Stimulated activated naive CD4-positive, alpha-beta T cell treated with Interleukin-2 at 50 U/mL for 16 hours (primary cell): Measurements from ENCODE around the gene DPYD.

Experiments used
- DNase-seq: peaks from one replicate; lab custom pipeline; 2025; lab: John Stamatoyannopoulos, UW

Gene DPYD

GRCh38 chr1:97837161-97837560 is 83.7 kb downstream of the DPYD start:
- no peak for DNase-seq

- DNase-seq: no peak
Observed at GRCh38 chr1:97834899-97835298, 85.9 kb downstream of the DPYD start.

GRCh38 chr1:97833881-97834280 is 87.0 kb downstream of the DPYD start:
- no peak for DNase-seq

DNA sequence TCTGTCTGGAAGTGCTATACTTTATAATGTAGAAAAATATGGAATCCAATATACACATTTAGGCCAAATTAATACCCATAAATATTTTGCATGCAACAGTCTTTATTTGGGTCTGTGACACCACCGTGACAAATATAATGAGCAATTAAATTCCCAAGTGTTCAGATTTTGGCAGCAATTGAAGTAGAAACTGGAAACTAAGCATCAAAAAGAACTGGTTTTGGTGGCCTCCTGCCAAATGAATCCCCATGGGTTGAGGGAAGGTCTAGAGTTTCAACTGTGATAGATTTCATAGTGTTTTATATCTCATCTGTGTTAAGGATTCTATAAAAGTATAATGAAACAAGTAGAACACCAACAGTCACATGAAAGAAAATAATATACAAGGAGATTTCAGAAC is 88.4 kb downstream of the DPYD start:
- DNase-seq: no peak

- no peak for DNase-seq
Observed at GRCh38 chr1:97827887-97828286, 92.9 kb downstream of the DPYD start.

DNA sequence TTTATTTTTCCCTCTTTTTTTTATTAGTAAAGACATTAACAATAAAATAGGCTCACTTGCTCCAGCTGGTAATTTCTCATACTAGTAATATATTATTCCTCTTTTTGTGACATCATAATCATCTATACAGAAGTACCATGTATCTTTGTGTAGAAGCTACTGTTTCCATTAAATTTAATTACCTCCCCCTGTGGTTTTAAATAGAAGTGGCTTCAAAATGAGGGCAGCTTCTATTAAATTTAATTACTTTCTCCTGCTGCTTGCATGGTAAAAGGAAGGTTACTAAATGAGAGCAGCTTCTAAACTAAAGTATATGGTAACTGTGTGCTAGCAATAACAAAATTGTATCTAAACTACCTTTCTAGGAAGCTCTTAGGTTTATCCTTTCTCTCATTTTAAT is 94.0 kb downstream of the DPYD start:
- no peak for DNase-seq

DNA sequence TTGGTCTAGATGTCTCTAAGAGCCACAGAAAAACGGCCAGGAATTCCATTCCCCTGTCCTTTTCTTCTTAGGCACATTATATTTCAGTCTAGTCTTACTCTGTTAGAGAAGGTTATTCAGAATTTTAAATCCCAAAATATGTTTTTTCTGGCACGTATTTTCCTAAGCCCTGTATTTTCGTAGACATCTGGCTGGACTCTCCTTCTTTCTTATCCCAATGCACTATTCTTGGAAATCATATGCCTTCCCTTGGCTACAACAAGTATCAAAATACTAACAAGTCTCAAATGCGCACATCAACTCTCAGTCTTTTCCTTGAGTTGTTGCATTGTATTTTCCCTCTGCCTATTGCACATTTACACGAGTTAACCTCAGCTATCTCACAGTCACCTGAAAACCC is 96.2 kb downstream of the DPYD start:
- DNase-seq: no peak

GRCh38 chr1:97824200-97824599 is 96.6 kb downstream of the DPYD start:
- DNase-seq: no peak

GRCh38 chr1:97820470-97821188 is 100.2 kb downstream of the DPYD start:
- no peak for DNase-seq

GRCh38 chr1:97816927-97817326 is 103.9 kb downstream of the DPYD start:
- no peak for DNase-seq

- DNase-seq: no peak
Observed at GRCh38 chr1:97814804-97815203, 106.0 kb downstream of the DPYD start.

DNA sequence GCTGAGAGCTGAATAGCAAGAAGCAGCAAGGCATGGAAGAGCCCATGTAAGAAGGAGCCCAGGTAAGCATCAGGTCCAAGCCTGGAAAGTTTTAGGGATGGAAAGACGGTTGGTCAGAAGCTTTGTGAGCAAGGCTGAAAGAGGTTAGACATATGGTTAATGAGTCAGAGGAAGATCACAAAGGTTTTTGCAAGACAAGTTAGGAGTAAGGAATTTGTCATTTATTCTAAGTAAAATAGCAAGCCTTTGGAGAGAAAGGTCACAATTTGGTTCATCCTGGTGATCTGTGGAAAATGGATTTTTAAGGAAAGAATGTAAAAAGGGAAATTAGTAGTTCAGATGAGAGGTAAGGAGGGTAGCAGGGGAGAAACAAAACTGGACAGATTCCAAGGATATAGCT is 106.7 kb downstream of the DPYD start:
- no peak for DNase-seq

DNA sequence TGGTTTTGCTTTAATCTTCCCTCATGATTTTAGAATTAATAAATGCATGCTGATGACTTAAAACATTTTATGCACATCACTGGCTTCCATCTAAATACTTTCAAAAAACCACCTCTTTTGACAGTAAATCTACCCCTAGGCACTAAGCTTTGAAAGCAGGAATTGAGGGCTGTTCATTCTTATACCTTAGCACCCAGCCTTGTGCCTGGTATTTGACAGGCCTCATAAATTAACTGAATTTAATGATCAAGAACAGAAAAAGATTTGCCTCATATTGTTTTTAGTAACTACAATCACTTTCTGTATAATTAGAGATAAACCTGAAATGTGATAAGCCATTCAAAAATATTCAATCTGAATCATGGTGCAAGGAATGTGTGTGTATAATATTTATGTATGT is 108.8 kb downstream of the DPYD start:
- no peak for DNase-seq

DNA sequence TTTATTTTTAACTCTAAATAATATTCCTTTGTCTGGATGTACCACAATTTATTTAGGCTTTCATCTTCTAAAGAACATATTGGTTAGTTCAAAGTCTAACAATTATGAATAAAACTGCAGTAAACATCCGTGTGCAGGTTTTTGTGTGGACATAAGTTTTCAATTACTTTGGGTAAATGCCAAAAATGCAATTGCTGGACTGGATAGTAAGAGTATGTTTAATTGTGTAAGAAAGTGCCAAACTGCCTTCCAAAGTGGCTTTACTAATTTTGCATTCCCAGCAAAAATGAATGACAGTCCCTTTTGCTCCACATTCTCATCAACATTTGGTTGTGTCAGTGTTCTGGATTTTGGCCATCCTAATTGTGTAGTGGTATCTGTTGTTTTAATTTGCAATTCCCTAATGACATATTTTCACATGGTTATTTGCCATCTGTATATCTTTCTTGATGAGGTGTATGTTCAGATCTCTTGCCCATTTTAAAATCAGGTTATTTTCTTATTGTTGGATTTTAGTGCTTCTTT is 113.8 kb downstream of the DPYD start:
- no peak for DNase-seq

GRCh38 chr1:97806326-97806725 is 114.5 kb downstream of the DPYD start:
- DNase-seq: no peak

DNA sequence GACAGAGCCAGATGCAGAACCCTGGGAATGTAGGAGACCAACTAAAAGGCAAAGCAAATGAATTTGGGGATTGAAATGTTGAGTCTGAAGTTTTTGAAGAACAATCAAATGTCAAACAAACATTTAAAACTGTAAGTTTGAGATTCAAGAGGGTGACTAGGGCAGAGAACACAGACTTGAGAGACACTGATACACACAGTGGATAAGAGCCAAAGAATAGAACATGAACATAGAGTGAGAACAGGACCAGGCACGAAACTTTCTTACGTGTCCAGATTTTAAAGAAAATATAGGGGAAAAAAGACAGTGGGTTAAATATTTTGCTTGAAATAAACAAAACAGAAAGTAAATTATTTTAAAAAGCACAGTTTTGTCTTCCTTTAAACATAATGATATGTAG is 115.7 kb downstream of the DPYD start:
- no peak for DNase-seq

DNA sequence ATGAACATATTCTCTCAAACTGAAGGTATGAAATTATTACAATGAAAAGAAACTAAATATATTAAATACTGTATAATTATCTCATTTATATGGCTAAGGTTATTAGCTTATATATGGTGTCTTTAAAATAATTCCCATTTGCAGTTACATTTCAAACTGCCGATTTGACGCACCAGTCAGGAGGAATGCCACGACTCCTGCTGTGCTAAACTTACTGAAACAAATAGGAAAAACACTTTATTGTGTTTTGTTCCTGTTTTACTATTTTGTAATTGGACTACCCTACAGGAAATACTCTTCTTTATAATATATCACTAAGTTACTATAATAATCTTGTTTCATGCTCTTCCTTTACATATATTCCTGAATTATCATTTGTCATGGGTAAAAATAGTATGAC is 117.8 kb downstream of the DPYD start:
- no peak for DNase-seq

DNA sequence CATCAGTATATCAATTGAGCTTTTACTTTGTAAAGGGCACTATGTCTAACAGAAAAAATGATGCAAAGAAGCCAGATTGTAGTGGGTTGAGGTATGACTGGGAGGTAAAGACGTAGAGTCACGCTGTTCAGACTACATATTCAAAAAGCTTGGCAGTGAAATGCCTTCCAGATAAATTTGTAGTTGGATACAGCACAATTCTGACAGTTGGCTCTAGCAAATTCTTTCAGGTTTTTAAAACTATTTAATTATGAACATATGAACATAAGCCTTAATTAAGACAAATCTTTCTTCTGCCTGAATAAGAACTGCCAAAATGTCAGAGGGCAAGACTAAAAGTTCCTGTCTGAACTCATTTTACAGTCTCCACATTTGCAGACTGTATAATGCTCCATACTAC is 118.8 kb downstream of the DPYD start:
- DNase-seq: no peak

DNA sequence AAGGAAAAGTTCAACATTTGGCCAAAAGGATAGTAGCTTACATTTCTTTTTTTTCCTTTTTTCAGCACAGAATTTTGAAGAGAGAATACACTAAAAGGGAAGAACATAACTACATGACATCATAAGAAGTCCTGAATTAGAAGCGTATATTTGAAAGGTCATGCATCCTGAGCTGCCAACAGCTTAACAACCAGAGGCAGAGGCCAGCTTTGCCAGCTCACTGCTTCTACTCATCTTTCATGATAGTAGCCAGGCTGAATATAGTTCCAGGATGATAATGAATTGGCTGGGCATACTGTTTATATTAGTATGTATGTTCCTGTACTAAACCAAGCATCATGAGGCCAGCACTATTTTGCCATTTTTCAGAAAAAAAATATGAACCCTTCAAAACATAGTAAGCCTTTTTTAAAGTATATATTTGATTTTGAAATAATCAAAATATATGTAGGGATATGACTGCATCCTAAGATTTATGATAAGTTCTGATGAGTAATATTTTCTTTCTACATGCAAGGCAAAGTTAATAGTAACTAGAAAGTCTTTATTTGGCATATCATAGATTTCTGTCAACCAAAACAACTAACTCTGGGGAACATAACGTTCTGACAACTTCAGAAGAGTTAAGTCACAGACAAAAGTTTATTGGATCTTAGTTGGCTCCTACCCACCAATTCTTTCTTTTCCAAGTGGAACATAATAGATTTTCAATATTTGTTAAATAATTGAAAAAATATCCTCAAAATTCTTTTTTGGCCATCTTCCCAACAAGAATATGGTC is 123.2 kb downstream of the DPYD start:
- DNase-seq: no peak

DNA sequence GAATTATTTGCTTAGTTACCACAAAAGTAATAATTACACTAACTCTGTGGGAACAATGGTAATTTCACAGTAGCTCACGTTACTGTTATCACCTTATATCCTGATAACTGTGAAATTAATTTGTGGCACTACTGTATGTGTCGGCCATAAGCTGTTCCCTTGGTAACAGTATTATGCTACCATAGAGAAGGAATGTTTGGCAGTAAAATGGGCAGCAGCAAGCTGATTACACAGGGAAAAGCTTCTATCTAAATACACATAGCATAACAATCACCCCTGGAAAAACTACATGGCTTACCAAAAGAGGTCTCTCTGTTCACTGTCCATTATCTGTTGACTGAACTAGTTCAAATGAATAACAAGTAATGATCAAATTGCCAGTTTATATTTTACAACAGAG is 124.1 kb downstream of the DPYD start:
- DNase-seq: no peak

DNA sequence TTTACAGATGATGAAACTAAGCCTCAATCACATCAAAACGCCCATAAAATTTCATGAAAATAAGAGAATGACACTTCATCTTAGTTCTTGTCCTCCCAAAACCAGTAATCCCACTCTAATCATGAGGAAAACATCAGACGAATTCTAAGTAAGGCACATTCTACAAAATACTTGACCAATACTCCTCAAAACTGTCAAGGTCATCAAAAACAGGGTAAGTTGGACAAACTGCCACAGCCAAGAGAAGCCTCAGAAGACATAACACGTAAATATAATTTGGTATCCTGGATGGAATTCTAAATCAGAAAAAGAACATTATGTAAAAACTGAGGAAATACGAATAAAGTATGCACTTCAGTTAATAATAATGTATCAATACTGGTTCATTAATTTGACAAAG is 128.2 kb downstream of the DPYD start:
- no peak for DNase-seq

- no peak for DNase-seq
Observed at GRCh38 chr1:97791251-97791650, 129.6 kb downstream of the DPYD start.

DNA sequence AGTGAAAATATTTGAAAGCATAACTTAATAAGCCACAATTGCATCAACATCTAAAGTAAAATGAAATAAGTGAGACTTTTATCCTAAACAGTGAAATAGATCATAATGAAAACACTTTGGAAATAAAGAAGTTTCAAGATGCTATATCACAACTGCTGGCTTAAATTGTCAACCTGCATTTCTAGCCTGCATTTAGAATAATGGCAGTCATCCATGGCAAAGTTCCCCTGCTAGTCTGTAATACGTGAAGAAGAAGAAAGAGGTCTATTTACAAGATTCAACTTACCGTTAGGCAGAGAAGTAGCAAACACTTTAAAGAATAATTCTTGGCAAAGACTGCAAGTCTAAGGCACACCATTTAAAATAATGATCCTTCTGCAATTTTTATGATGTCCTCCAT is 133.6 kb downstream of the DPYD start:
- DNase-seq: no peak

DNA sequence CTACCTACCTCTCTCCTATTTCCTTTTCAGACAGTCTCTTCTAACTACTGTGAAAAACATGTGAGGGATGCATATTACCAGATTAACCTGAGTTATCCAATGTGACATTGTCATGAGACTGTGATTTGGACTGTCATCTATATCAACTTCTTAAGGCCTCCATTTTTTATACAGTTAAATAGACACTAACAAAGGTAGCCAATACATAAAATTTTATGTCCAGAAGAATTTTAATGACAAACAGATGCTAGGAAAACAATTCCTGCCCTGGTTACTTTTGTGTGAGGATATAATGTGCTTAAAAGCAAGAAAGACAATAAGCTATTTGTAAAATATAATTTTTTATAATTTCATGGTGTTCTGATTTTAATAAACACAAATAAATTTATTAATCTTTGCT is 136.2 kb downstream of the DPYD start:
- no peak for DNase-seq
